Osteoblast (primary cell): ENCODE data around the gene PPP6R3. TPM values are rescaled to one million over a fixed set of nuclear protein-coding genes. Genes with fewer than 3 reads are reported as not detected.
"Not testable (repeated sequence)": the region's sequence is repeated elsewhere in the genome, so short reads cannot be mapped to it uniquely, and the experiment has no call there.

Experiments
- DNase-seq: peaks from one replicate; pipeline ENCODE4 v3.0.0; 2011; ENCODE audit warnings: low spot score, mixed read lengths; ENCODE audit not compliant: insufficient read length; ENCODE audit errors: missing footprints
- H2AFZ ChIP-seq: 2 replicates; pipeline ENCODE4 v1.6.0; 2011; ENCODE audit warnings: mild to moderate bottlenecking, low read length
- H3K27ac ChIP-seq: 2 replicates; pipeline ENCODE4 v1.5.1; 2011; ENCODE audit warnings: mild to moderate bottlenecking, low read depth, low read length, moderate library complexity
- H3K27me3 ChIP-seq: 2 replicates; pipeline ENCODE4 v1.6.0; 2012; ENCODE audit warnings: mild to moderate bottlenecking, control low read depth, inconsistent platforms, low read length, moderate library complexity; ENCODE audit not compliant: insufficient read depth
- H3K36me3 ChIP-seq: 2 replicates; pipeline ENCODE4 v1.5.1; 2011; ENCODE audit warnings: mild to moderate bottlenecking, low read length, control low read depth, moderate library complexity; ENCODE audit not compliant: insufficient read depth
- H3K4me1 ChIP-seq: 2 replicates; pipeline ENCODE4 v1.5.1; 2011; ENCODE audit warnings: mild to moderate bottlenecking, low read length, control low read depth, moderate library complexity; ENCODE audit not compliant: insufficient read depth
- H3K4me2 ChIP-seq: 2 replicates; pipeline ENCODE4 v1.6.0; 2011; ENCODE audit warnings: mild to moderate bottlenecking, low read length; ENCODE audit not compliant: insufficient read depth
- H3K4me3 ChIP-seq: fragments of 200-600 bp; sonication (generic); 3 replicates; pipeline ENCODE4 v1.5.1; 2012; ENCODE audit warnings: mild to moderate bottlenecking, low read length, inconsistent platforms; ENCODE audit not compliant: insufficient read depth
- H3K79me2 ChIP-seq: 2 replicates; pipeline ENCODE4 v1.6.0; 2012; ENCODE audit warnings: mild to moderate bottlenecking, low read length, control low read depth, inconsistent platforms; ENCODE audit not compliant: insufficient read depth
- H3K9me3 ChIP-seq: 2 replicates; pipeline ENCODE4 v1.5.1; 2011; ENCODE audit warnings: low read depth, low read length, control low read depth
- H4K20me1 ChIP-seq: 2 replicates; pipeline ENCODE4 v1.6.0; 2012; ENCODE audit warnings: mild to moderate bottlenecking, low read length, control low read depth; ENCODE audit not compliant: insufficient read depth
- total RNA-seq: library from RNA; depleted of rRNA; stranded (reverse); fragments of >200 nt; gene quantifications from 2 replicates; pipeline ENCODE4 v1.2.3, GENCODE V29; 2012
- TF ChIP-seq, protein P1 (sequence below): IDR thresholded peaks from 2 replicates; pipeline ENCODE4 v1.5.1; 2011; ENCODE audit warnings: mild to moderate bottlenecking, low read depth, low read length, moderate library complexity; ENCODE audit errors: extremely low read depth

PPP6R3 gene
- total RNA-seq, 1 donor: 131 TPM

- Histone ChIP-seq H3K4me3 (no peak overlapping the region), H3K4me2 (no peak overlapping the region), H3K27me3 (no peaks in the 10 kb centered on the region), H3K36me3 (peaks cover 20% of the 10 kb centered on the region), H3K4me1 (no peaks in the 10 kb centered on the region), H3K79me2 (peaks cover 96% of the 10 kb centered on the region), H2AFZ (no peak overlapping the region), H4K20me1 (peaks cover 31% of the 10 kb centered on the region), H3K27ac (no peak overlapping the region), H3K9me3 (no peaks in the 10 kb centered on the region)
- TF ChIP-seq, protein P1, sequence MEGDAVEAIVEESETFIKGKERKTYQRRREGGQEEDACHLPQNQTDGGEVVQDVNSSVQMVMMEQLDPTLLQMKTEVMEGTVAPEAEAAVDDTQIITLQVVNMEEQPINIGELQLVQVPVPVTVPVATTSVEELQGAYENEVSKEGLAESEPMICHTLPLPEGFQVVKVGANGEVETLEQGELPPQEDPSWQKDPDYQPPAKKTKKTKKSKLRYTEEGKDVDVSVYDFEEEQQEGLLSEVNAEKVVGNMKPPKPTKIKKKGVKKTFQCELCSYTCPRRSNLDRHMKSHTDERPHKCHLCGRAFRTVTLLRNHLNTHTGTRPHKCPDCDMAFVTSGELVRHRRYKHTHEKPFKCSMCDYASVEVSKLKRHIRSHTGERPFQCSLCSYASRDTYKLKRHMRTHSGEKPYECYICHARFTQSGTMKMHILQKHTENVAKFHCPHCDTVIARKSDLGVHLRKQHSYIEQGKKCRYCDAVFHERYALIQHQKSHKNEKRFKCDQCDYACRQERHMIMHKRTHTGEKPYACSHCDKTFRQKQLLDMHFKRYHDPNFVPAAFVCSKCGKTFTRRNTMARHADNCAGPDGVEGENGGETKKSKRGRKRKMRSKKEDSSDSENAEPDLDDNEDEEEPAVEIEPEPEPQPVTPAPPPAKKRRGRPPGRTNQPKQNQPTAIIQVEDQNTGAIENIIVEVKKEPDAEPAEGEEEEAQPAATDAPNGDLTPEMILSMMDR: no peak
- DNase-seq: no peak
Measured at GRCh38 chr11:68535098-68535497, 74.5 kb downstream of the PPP6R3 start.

GRCh38 chr11:68536706-68537105 lies 76.2 kb downstream of the PPP6R3 start:
- peaks cover 25% of the 10 kb centered on the region for H4K20me1 ChIP-seq
- no peak overlapping the region for H2AFZ ChIP-seq
- H3K4me2 ChIP-seq: no peak overlapping the region
- H3K79me2 ChIP-seq: peaks cover 88% of the 10 kb centered on the region
- no peaks in the 10 kb centered on the region for H3K4me1 ChIP-seq
- H3K27ac ChIP-seq: peak overlapping the region; percentile 47
- TF ChIP-seq, protein P1: no peak
- H3K27me3 ChIP-seq: no peaks in the 10 kb centered on the region
- peaks cover 20% of the 10 kb centered on the region for H3K36me3 ChIP-seq
- no peak overlapping the region for H3K4me3 ChIP-seq
- DNase-seq: no peak
- H3K9me3 ChIP-seq: no peaks in the 10 kb centered on the region

DNA sequence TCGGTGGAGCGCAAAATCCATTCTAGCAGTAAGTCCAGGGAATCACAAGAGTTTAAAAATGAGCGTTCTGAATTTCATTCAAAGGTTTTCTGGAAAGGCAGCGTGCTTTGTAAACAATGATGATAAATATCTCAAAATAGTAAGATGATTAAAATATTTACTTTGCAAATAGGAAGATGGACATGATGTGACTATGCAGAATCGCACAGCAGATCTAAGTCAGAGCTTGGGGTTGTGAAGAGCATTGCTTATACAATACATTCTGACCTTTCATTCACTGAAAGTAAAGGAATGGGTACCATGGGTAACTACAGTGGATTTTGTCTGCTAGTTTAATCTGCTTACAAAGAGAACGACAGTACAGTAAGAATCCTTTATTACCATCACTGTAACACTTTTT lies 77.5 kb downstream of the PPP6R3 start:
- Histone ChIP-seq H3K9me3 (no peaks in the 10 kb centered on the region), H4K20me1 (peaks cover 28% of the 10 kb centered on the region), H2AFZ (no peak overlapping the region), H3K27ac (no peak overlapping the region), H3K4me1 (peaks cover 9% of the 10 kb centered on the region), H3K27me3 (no peaks in the 10 kb centered on the region), H3K79me2 (peaks cover 79% of the 10 kb centered on the region), H3K36me3 (peaks cover 20% of the 10 kb centered on the region), H3K4me3 (no peak overlapping the region), H3K4me2 (no peak overlapping the region)
- TF ChIP-seq, protein P1: no peak
- DNase-seq: no peak

- peaks cover 37% of the 10 kb centered on the region for H4K20me1 ChIP-seq
Measured at GRCh38 chr11:68539395-68539794, 78.8 kb downstream of the PPP6R3 start.

DNA sequence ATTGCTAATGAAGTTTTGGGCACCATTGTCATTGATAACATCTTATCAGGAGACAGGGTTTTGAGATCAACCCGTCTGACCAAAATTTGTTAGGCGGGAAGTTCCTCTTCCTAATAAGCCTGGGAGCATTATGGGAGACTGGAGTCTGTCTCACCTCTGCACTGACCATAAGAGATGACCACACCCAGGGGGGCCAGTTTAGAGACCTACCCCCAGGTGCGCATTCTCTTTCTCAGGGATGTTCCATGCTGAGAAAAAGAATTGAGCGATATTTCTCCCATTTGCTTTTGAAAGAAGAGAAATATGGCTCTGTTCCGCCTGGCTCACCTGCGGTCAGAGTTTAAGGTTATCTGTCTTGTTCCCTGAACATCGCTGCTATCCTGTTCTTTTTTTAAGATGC lies 80.0 kb downstream of the PPP6R3 start:
- Histone ChIP-seq H3K4me1 (peaks cover 14% of the 10 kb centered on the region), H3K79me2 (peaks cover 79% of the 10 kb centered on the region), H3K36me3 (peaks cover 27% of the 10 kb centered on the region), H4K20me1 (peaks cover 29% of the 10 kb centered on the region)
- not testable (repeated sequence) for H3K27ac ChIP-seq, H2AFZ ChIP-seq, H3K4me3 ChIP-seq, H3K27me3 ChIP-seq, H3K9me3 ChIP-seq, DNase-seq, H3K4me2 ChIP-seq

More at GRCh38 chr11:68539395-68539794, 78.8 kb downstream of the PPP6R3 start:
- no peak overlapping the region for H2AFZ ChIP-seq
- no peaks in the 10 kb centered on the region for H3K9me3 ChIP-seq
- no peak for DNase-seq
- H3K27ac ChIP-seq: no peak overlapping the region
- no peak overlapping the region for H3K4me3 ChIP-seq
- H3K36me3 ChIP-seq: peaks cover 22% of the 10 kb centered on the region
- H3K4me1 ChIP-seq: peaks cover 14% of the 10 kb centered on the region
- peaks cover 80% of the 10 kb centered on the region for H3K79me2 ChIP-seq
- no peaks in the 10 kb centered on the region for H3K27me3 ChIP-seq
- TF ChIP-seq, protein P1: no peak
- no peak overlapping the region for H3K4me2 ChIP-seq
